H54 (cell line): Measurements from ENCODE around the gene GALK1.
A peak's percentile ranks its signal among the peaks of the same experiment; 100 is the strongest.
"Not testable (repeated sequence)": the region's sequence is repeated elsewhere in the genome, so short reads cannot be mapped to it uniquely, and the experiment has no call there.

Experiments used
- DNase-seq: peaks from one replicate; pipeline ENCODE4 v3.0.0; 2011; ENCODE audit warnings: low spot score, mixed read lengths; ENCODE audit not compliant: insufficient read length
- FAIRE-seq: peaks from 3 replicates; lab custom pipeline; 2011; peaks lifted over from hg19 to GRCh38; lab: Jason Lieb, UNC
- POLR2A ChIP-seq: IDR thresholded peaks from 2 replicates; pipeline ENCODE4 v1.6.1; 2011; ENCODE audit warnings: low read depth, mild to moderate bottlenecking, low read length

The GALK1 gene

DNA sequence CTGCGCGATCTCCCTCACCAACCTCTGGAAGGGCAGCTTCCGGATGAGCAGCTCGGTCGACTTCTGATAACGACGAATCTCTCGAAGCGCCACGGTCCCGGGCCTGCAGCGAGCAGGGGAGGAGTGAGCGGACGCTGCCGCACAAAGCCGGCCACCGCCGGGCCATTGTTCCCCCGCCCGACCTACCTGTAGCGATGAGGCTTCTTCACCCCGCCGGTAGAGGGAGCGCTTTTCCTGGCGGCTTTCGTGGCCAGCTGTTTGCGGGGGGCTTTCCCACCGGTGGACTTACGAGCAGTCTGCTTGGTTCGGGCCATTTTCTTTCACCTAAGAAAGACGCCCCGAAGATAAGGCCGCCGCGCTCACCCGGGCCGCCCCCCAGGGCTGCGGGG, 13.9 kb upstream of the GALK1 start:
- no peak for FAIRE-seq
- DNase-seq: no peak
- no peak for TF ChIP-seq POLR2A

DNA sequence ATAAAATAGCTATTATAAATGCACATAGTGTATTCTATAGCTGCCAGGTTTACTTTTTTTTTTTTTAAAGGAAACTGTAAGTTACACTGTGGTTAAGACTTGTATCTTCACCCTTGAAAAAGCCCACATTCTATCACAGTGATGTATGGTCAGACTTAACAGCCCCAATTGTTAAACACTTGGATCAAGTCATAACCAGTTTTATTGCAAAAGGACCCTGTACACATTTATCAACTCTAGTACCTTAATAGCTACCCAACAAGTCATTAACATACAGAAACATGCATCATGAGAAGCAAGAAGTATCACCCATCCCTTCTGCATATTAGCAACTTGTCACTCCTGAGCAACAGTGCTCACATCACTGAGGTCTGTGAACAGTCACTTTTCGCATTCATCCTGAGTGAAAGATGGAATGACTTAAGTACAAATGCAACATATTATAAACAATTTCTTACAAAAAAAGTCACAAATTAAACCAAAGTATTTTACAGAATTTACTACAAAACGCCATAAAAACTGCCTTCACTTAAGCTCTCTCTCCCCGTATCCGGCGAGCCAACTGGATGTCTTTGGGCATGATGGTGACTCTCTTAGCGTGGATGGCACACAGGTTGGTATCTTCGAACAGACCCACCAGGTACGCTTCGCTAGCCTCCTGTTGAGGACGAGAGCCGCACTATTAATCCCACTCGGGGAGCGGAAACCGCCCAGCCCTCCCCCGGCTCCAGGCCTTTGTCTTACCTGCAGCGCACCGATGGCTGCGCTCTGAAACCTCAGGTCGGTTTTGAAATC, 13.3 kb upstream of the GALK1 start:
- DNase-seq, FAIRE-seq: not testable (repeated sequence)

DNA sequence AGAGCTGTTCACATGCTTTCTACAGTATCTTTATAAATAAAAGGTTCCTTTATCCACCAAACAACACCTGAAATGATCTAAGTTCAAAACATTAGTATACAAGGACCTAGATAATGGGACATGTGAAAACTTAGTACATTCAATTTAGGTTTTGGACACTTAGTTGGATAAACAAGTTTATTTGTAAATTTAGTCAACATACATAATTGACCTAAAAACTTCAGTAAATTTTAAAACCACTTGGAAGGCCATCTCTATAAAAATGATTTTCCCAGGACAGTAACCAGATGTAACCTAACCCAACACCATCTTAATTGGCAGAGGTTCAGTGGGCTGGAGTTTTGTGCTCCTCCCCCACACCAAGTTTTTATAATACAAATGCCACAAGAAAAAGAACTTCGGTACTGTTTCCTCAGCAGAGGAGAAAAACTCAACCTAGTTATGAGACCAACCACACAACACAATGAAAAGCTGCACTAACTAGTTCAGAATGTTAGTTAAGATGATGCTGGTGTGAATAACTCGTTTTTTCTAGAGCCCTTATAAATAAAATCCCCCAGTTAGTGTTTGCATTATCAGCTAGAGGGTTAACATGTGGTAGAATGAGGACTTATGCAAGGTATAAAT, 12.4 kb upstream of the GALK1 start:
- FAIRE-seq (no peak), DNase-seq (no peak)
- TF ChIP-seq POLR2A: no peak

DNA sequence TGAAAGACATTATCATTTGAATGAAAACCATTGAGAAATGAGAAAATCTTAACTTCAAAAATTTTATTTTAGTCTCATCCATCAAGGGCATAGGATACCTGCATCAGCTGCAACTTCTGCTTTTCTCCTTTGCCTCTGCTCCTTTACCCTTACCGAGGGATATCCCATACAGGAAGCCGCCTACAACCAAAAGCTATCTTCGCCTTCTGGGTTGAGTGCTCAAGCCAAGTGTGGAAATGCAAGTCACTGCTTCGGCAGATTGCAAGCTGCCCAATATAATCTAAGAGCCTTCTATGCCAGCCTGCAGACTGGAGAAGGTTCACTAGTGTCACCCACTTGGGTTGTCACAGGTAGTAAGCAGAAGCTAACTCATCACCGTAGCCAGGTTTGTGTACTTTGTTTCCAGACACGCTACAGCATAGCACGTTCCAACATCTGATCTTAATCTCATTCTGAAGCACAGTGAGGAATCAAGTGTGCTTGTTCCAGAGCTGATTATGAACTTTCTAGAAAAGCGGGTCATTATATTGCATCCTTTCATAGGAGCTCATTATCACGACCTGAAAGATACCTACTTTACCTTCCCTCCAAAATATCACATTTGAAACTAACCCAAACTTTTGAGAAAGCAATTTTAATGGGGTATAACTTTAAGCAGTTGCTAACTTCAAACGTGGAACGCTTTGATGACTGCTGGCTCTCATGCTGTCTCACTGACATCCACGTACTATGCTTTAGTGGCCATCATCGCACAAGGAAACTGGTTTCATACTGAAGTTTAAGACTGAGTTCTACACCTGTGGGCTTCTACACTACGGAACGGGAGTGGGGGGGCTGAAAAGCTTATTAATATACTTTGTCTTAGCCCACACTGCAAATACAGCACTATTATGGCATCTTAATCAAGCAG, 11.6 kb upstream of the GALK1 start:
- DNase-seq (no peak), FAIRE-seq (no peak)
- no peak for TF ChIP-seq POLR2A

DNA sequence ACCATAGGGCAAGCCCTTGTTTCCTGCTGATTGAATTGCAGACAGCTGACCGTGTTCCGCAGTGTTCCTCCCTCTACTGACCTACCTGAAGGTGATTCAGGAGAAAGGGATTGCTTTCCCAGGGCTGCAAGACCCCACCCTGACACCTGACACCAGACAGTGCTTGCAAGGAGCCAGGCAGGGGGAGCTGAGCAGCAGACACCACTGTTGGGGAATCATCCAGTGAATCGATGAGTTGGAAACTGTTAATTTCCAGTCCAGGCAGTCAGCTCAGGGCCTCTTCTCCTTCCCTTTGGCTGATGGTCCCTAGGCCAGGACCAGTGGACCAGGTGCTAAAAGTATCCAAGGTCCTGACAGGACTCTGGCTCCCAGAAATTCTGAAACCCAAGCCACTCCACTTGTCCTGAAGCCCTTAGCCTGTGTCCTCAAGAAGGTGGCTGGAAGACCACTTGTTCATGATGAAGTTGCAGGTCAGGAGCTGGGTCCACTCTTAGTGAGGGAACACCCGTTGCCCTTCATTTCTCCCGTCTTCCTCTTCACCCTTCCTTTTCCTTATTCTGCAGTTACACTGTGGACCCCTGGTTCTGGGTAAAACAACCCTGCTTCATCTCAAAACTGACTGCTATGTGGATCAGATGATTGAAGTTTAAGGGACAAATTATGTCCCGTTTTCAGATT, 10.1 kb upstream of the GALK1 start:
- DNase-seq (no peak), FAIRE-seq (no peak)
- TF ChIP-seq POLR2A: no peak

DNA sequence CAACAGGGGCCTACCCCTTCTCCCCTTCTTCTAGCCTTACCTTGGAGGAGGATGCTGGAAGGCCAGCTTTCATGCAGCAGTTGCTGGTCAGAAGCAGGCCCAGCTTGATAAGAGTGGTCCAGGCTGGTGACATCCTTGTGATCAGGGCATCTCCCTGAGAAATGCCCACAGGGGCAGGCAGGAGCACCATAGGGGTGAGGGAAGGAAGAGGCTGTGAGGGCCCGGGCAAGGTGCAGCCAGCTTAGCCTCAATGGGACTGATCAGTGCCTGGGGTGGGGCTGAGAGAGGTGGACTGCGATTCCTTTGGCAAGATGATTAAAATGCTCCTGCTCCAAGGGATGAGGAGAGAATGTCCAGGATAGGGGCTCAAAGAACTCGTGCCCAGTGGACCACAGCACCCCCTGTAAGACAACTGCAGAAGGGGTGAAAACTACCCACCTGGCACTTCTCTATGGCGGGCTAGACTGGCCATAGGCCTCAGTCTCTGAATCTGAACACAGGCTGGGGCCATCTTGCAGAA, 9.5 kb upstream of the GALK1 start:
- no peak for FAIRE-seq
- 0 out of 2 replicates have a peak, but pooled peaks have one; percentile 5 for TF ChIP-seq POLR2A

DNA sequence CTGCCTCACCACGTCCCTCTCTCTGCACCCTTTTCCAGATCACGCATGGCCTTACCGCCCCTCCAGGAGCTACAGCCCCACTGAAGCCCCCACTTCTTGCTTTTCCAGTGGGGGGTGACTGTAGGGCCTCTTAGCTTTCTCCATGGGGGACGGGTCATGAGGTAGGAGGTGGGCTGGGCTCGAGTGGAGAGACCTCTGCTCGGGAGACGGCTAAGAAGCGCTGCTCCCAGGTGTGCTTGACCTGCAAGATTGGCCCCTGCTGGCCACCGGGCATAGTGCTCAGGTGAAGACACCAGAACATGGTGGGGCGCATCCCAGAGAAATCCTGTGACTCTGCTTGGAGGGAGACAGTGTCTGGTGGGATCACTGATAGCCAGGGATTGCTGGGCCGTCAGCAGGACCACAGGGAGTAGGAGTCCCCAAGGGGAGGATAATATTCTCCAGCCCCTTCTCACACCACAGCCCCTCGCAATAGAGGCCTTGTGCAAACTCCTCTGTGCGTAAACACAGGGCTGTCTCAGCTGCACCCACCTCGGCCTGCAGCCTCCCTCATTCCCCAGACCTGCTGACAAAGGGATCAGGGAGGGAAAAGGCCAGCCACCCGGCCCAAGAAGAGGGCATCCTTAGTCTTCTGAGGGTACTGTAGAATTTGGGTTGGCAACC, 8.9 kb upstream of the GALK1 start:
- no peak for DNase-seq
- TF ChIP-seq POLR2A: no peak
- FAIRE-seq: no peak

More for the DNA sequence above, 9.5 kb upstream of the GALK1 start:
- no peak for DNase-seq

DNA sequence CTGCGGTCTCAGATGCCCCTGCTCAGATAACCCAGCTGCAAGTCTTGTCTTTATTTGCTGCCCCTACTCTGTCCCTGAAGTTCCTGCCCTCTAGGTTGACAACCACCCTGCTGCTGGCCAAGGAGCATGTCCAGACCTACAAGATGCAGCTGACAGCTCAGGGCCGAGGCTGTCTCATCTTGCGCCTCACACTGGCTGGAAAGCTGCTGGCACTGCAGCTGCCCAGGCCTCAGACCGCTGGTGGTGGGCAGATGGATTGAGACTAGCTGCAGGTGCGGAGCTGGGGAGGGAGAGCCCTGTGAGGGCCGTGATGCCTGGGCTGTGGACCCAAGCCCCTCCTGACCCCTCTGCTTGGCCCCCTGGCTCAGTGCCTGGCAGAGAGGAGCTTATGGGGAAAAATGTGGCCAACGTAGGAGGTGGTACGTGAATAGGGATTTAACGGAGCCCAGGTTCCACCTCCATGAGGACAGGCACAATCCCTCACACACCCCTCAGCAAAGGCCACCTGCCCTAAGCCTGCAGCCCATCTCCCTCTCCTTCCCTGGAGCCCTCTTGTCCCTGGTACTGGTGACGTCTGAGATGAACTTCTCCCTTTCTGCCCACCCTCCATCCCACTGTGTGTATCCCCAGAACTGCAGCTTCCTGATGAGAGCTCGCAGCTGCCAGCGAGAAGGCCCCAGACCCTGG, 8.3 kb upstream of the GALK1 start:
- no peak for TF ChIP-seq POLR2A
- DNase-seq (no peak), FAIRE-seq (no peak)

DNA sequence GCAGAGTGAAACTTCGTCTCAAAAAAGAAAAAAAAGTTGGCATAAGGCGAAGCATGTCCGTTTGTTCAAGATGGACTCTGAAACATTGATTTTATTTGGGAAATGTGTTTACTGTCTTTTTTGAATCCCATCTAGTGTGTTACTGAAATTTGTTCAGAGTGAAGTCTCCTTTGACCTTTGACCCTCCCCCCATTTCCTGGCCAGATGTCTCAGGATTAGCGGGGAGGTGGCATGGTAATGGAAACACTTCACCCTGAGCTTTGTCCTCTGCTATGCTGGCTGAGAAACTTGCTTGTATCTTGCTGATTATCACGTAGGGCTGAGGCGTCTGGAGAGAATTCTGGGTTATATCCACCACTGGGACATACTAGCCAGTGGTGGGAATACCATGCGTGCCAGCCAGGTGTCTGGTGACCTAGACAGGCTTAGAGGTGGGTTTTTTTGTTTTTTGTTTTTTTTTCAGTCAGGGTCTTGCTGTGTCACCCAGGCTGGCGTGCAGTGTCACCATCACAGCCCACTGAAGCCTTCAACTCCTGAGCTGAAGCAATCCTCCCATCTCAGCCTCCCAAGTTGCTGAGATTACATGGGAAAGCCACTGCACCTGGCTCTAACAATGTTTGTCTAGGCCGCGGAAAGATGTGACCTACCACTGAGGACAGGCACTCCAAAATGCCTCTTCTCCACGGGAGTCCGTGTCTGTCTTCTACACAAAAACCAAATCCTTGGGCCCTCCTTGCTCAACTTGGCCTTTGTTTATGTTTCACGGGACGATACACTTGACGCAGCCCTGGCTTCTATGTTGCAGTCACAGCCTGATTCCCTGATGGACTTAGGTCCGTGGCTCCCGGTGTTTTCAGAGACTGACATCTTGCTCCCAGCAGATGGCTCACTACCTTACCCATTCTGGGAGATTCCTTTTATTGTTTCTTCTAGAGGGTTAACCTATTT, 6.6 kb upstream of the GALK1 start:
- TF ChIP-seq POLR2A: no peak
- FAIRE-seq (no peak), DNase-seq (no peak)

DNA sequence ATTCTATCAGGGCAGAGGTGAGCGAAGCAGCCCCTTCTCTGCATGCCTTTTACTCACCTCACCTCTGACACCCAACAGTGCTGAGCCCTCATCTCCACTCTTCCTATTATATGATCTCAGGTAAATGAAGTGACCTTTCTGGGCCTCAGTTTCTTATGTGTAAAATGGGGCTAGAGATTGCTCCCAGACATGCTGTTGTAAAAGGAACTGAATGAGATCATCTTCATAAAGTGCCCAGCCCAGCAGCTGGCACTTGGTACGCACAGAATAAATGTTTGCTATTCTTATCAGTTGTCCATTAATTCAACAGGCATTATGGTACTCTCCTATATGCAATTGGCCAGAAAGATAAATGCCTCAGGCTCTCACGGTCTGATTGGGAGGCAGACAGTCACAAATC, 4.5 kb upstream of the GALK1 start:
- TF ChIP-seq POLR2A: no peak
- FAIRE-seq (no peak), DNase-seq (no peak)

DNA sequence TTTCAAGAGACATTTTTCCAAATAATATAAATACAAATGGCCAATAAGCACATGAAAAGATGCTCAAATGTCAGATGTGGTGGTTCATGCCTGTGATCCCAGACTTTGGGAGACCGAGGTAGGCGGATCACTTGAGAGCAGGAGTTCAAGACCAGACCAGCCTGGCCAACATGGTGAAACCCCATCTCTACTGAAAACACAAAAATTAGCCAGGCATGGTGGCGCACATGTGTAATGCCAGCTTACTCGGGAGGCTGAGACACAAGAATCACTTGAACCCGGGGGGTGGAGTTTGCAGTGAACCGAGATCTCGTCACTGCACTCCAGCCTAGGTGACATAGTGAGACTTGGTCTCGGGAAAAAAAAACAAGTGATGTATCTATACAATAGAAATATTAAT, 2.9 kb upstream of the GALK1 start:
- DNase-seq: no peak
- FAIRE-seq: no peak
- TF ChIP-seq POLR2A: no peak
